Mesenchymal stem cell (in vitro differentiated cells and primary cell): ENCODE data around the gene CCDC180.

Source experiments
- DNase-seq: peaks from one replicate; pipeline ENCODE4 v3.0.0-alpha.2; 2013
- H2AFZ ChIP-seq: one replicate; pipeline ENCODE4 v1.6.1; 2013; ENCODE audit warnings: low read depth, mild to moderate bottlenecking, control low read depth, inconsistent platforms, low read length, moderate library complexity
- H2AK5ac ChIP-seq: 2 replicates; pipeline ENCODE4 v1.6.1; 2013; ENCODE audit warnings: low read length, moderate library complexity, mild to moderate bottlenecking, inconsistent platforms; ENCODE audit not compliant: severe bottlenecking
- H2BK120ac ChIP-seq: one replicate; pipeline ENCODE4 v1.6.1; 2013; ENCODE audit warnings: low read depth, mild to moderate bottlenecking, inconsistent platforms, low read length, moderate library complexity
- H2BK12ac ChIP-seq, 2 experiments: one replicate each; pipeline ENCODE4 v1.6.1; 2013; ENCODE audit warnings: inconsistent platforms in 2 of 2, low read length in 2 of 2, mild to moderate bottlenecking in 2 of 2, moderate library complexity in 2 of 2, control low read depth in 1 of 2
- H2BK15ac ChIP-seq: one replicate; pipeline ENCODE4 v1.6.1; 2013; ENCODE audit warnings: mild to moderate bottlenecking, low read depth, inconsistent platforms; ENCODE audit not compliant: poor library complexity, severe bottlenecking
- H2BK5ac ChIP-seq: 2 replicates; pipeline ENCODE4 v1.6.1; 2013; ENCODE audit warnings: low read depth, mild to moderate bottlenecking, low read length, control low read depth, inconsistent platforms; ENCODE audit not compliant: poor library complexity, severe bottlenecking
- H3K14ac ChIP-seq, 2 experiments: one replicate each; pipeline ENCODE4 v1.6.1; 2013; ENCODE audit warnings: inconsistent platforms in 2 of 2, low read length in 2 of 2, control low read depth in 1 of 2, mild to moderate bottlenecking in 1 of 2, moderate library complexity in 1 of 2
- H3K18ac ChIP-seq, 2 experiments: one replicate each; pipeline ENCODE4 v1.6.1; 2013; ENCODE audit warnings: inconsistent platforms in 2 of 2, low read length in 2 of 2, control low read depth in 1 of 2, low read depth in 1 of 2, mild to moderate bottlenecking in 1 of 2
- H3K23ac ChIP-seq, 2 experiments: one replicate each; pipeline ENCODE4 v1.6.1; 2013; ENCODE audit warnings: inconsistent platforms in 2 of 2, low read length in 2 of 2, mild to moderate bottlenecking in 2 of 2, moderate library complexity in 2 of 2, control low read depth in 1 of 2
- H3K27ac ChIP-seq: 2 replicates; pipeline ENCODE4 v1.5.1; 2013; ENCODE audit warnings: mild to moderate bottlenecking, moderate library complexity, low read length, control low read depth, inconsistent platforms; ENCODE audit not compliant: poor library complexity, severe bottlenecking
- H3K27me3 ChIP-seq, 2 experiments: 2 replicates each; pipeline versions ENCODE4 v1.6.1 to v1.7.0; 2013; ENCODE audit warnings: low read length in 2 of 2, mild to moderate bottlenecking in 2 of 2, moderate library complexity in 2 of 2, control low read depth in 1 of 2, inconsistent platforms in 1 of 2; ENCODE audit not compliant: control insufficient read depth in 1 of 2, insufficient read depth in 1 of 2
- H3K36me3 ChIP-seq, 2 experiments: 2 replicates each; pipeline versions ENCODE4 v1.6.1 to v1.7.0; 2013; ENCODE audit warnings: low read length in 2 of 2, control low read depth in 1 of 2, inconsistent platforms in 1 of 2, low read depth in 1 of 2, mild to moderate bottlenecking in 1 of 2; ENCODE audit not compliant: insufficient read depth in 2 of 2, control insufficient read depth in 1 of 2
- H3K4ac ChIP-seq, 2 experiments: one replicate each; pipeline ENCODE4 v1.6.1; 2013; ENCODE audit warnings: inconsistent platforms in 2 of 2, low read length in 2 of 2, mild to moderate bottlenecking in 2 of 2, moderate library complexity in 2 of 2, control low read depth in 1 of 2, low read depth in 1 of 2
- H3K4me1 ChIP-seq: 2 replicates; pipeline ENCODE4 v1.6.1; 2013; ENCODE audit warnings: low read depth, low read length, control low read depth; ENCODE audit not compliant: control insufficient read depth, insufficient read depth
- H3K4me2 ChIP-seq: 2 replicates; pipeline ENCODE4 v1.6.1; 2013; ENCODE audit warnings: low read length, mild to moderate bottlenecking, inconsistent platforms; ENCODE audit not compliant: poor library complexity, severe bottlenecking
- H3K4me3 ChIP-seq, 2 experiments: 2 replicates each; pipeline versions ENCODE4 v1.5.1 to v1.7.0; 2013; ENCODE audit warnings: low read length in 2 of 2, mild to moderate bottlenecking in 2 of 2, control low read depth in 1 of 2, low read depth in 1 of 2; ENCODE audit not compliant: insufficient read depth in 1 of 2
- H3K79me1 ChIP-seq: replicated peaks from 2 replicates; pipeline ENCODE4 v1.6.1; 2013; ENCODE audit warnings: mild to moderate bottlenecking, control low read depth, low read length, inconsistent platforms; ENCODE audit not compliant: poor library complexity, severe bottlenecking
- H3K9ac ChIP-seq: 2 replicates; pipeline ENCODE4 v1.7.0; 2013; ENCODE audit warnings: mild to moderate bottlenecking, low read length, moderate library complexity
- H3K9me3 ChIP-seq: 2 replicates; pipeline ENCODE4 v1.7.0; 2013; ENCODE audit warnings: mild to moderate bottlenecking, low read length; ENCODE audit not compliant: control insufficient read depth
- H4K8ac ChIP-seq: one replicate; pipeline ENCODE4 v1.6.1; 2013; ENCODE audit warnings: inconsistent platforms, mild to moderate bottlenecking, low read length, moderate library complexity
- H4K91ac ChIP-seq: one replicate; pipeline ENCODE4 v1.6.1; 2013; ENCODE audit warnings: mild to moderate bottlenecking, low read length, inconsistent platforms
- WGBS: methylation state at CpG from one replicate; pipeline ENCODE4 v1.1.7; 2013; ENCODE audit warnings: mixed read lengths; 5-methylcytosine and 5-hydroxymethylcytosine counted together

The CCDC180 gene

DNA sequence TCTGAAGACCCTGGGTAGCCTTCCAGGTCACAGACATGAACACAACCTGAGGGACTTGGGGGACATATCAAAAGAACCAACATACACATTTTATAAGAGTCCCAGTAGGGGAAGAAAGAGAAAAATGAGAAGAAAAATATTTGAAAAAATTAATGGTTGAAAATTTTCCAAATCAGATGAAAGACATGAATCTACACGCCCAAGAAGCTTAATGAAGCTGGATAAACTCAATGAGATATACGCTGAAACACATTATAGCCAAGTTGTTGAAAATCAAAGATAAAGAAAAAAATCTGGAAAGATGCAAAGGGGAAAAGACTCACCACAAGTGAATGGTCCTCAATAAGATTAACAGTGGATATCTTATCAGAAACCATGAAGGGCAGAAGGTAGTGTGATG lies 9.6 kb upstream of the CCDC180 start:
- no peak for DNase-seq
- no peak overlapping the region for H2AK5ac ChIP-seq
- no peak overlapping the region for H4K8ac ChIP-seq
- H2BK5ac ChIP-seq: no peak overlapping the region
- H3K18ac ChIP-seq: no peak overlapping the region
- no peak overlapping the region for H3K4me2 ChIP-seq
- no peak overlapping the region for H2BK120ac ChIP-seq
- H3K27me3 ChIP-seq: no peaks in the 10 kb centered on the region
- no peak overlapping the region for H3K4ac ChIP-seq
- no peak overlapping the region for H2BK12ac ChIP-seq
- H3K23ac ChIP-seq: no peak overlapping the region
- H3K9ac ChIP-seq: no peak overlapping the region
- no peak overlapping the region for H2BK15ac ChIP-seq
- peaks cover 23% of the 10 kb centered on the region for H3K9me3 ChIP-seq
- H4K91ac ChIP-seq: no peak overlapping the region
- 100% methylated on average over 2 of the region's 2 CpGs for WGBS
- no peak overlapping the region for H2AFZ ChIP-seq
- H3K14ac ChIP-seq: no peak overlapping the region
- H3K4me1 ChIP-seq: peaks cover 7% of the 10 kb centered on the region
- no peaks in the 10 kb centered on the region for H3K79me1 ChIP-seq
- H3K4me3 ChIP-seq: no peak overlapping the region
- no peak overlapping the region for H3K27ac ChIP-seq
- peaks cover 17 to 20% of the 10 kb centered on the region in 2 experiments for H3K36me3 ChIP-seq

DNA sequence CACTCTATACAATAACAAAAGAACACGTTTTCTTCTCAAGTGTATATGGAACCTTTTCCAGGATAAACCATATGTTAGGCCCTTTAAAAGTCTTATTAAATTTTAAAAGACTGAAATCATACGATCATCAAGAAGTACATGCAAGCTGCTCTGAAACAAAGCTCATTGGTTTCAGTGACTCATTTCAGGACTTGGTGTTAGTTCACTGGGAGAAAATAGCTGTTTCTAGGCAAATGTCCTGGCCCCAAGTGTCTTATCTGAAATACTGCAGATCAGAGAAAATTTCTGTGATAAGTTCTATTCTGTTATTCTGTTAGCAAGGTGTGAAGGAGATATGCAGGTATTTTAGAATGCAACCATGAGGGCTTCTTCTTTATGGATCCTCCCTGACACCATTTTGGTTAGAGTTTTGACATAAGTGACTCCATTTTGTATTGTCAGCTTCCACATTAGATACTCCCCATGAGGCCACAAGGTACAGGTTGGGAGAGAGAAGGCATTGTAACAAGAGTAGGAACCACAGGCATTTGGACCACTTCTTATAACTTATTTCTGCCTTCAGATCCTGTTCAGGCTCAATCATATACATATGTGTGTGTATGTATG lies 7.5 kb upstream of the CCDC180 start:
- Histone ChIP-seq H3K4me1 (no peaks in the 10 kb centered on the region), H3K18ac (no peak overlapping the region), H2BK120ac (no peak overlapping the region), H4K8ac (no peak overlapping the region), H3K36me3 (peaks cover 7 to 15% of the 10 kb centered on the region in 2 experiments), H3K4me3 (no peak overlapping the region), H2BK12ac (no peak overlapping the region), H4K91ac (no peak overlapping the region), H3K27me3 (no peaks in the 10 kb centered on the region), H2BK15ac (no peak overlapping the region), H2AFZ (no peak overlapping the region), H3K4me2 (no peak overlapping the region), H3K79me1 (no peaks in the 10 kb centered on the region), H3K4ac (no peak overlapping the region), H2BK5ac (no peak overlapping the region), H3K9ac (no peak overlapping the region), H2AK5ac (no peak overlapping the region), H3K14ac (no peak overlapping the region), H3K27ac (no peak overlapping the region), H3K23ac (no peak overlapping the region), H3K9me3 (peaks cover 25% of the 10 kb centered on the region)
- 75% methylated on average over 2 of the region's 2 CpGs for WGBS
- no peak for DNase-seq

DNA sequence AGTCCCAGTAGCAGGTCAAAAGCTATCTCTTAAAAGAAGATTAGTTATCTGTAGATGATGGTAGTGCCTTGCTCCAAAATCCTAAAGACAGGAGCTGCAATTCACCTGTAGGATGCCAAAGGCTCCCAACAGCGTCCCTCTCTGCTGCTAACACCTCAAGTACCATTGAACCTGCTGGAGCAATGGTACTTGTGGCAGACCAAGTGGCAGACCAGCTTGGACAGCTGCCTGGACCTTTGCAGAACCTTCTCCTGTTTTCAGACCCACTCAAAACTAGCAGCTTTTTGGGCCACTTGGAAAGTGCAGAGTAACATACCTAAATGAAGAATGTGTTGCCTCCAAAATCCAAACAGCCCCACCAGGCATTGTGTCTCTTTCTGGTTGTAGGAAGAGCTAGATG lies 6.9 kb upstream of the CCDC180 start:
- Histone ChIP-seq H3K4ac (no peak overlapping the region), H3K4me2 (no peak overlapping the region), H2BK15ac (no peak overlapping the region), H2BK120ac (no peak overlapping the region), H2AFZ (no peak overlapping the region), H3K27me3 (no peaks in the 10 kb centered on the region), H3K9me3 (peaks cover 25% of the 10 kb centered on the region), H4K91ac (no peak overlapping the region), H3K4me1 (no peaks in the 10 kb centered on the region), H3K4me3 (no peak overlapping the region), H3K23ac (no peak overlapping the region), H3K27ac (no peak overlapping the region), H3K79me1 (no peaks in the 10 kb centered on the region), H3K18ac (no peak overlapping the region), H2BK5ac (no peak overlapping the region), H2AK5ac (no peak overlapping the region), H2BK12ac (no peak overlapping the region), H3K9ac (no peak overlapping the region), H4K8ac (no peak overlapping the region), H3K36me3 (peaks cover under 1 to 8% of the 10 kb centered on the region in 2 experiments), H3K14ac (no peak overlapping the region)
- no peak for DNase-seq
- WGBS: 87% methylated on average over 1 of the region's 1 CpG

DNA sequence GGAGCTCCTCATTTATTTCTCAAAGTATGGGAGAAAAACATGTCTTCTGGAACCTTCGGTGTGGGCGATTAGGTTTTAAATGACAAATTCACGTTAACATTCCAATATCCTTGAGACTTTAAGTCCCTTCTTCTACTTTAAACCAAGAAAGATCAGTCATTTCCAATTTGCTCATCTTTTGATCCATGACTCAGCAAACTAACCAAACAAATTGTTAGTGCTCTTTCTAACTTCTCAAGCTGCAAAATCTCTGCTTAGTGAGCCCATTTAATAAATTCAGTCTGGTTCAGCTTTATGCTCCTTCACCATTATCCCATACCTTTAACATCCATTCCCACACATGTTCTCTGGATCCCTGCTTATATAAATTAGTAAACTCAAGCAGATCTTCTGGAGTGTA lies 5.5 kb upstream of the CCDC180 start:
- no peak overlapping the region for H3K4me2 ChIP-seq
- WGBS: 89% methylated on average over 3 of the region's 3 CpGs
- no peak overlapping the region for H2AK5ac ChIP-seq
- no peak overlapping the region for H3K27ac ChIP-seq
- no peak overlapping the region for H2BK15ac ChIP-seq
- no peak overlapping the region for H2BK5ac ChIP-seq
- H3K23ac ChIP-seq: no peak overlapping the region
- H3K9me3 ChIP-seq: peaks cover 20% of the 10 kb centered on the region
- no peak overlapping the region for H3K4me3 ChIP-seq
- no peak overlapping the region for H3K4ac ChIP-seq
- no peak overlapping the region for H4K8ac ChIP-seq
- H3K18ac ChIP-seq: no peak overlapping the region
- no peak overlapping the region for H4K91ac ChIP-seq
- H3K36me3 ChIP-seq: no peaks in the 10 kb centered on the region
- H3K9ac ChIP-seq: no peak overlapping the region
- no peak overlapping the region for H2BK120ac ChIP-seq
- no peak overlapping the region for H2BK12ac ChIP-seq
- H3K79me1 ChIP-seq: no peaks in the 10 kb centered on the region
- DNase-seq: no peak
- H3K27me3 ChIP-seq: no peaks in the 10 kb centered on the region
- H3K4me1 ChIP-seq: no peaks in the 10 kb centered on the region
- no peak overlapping the region for H3K14ac ChIP-seq
- H2AFZ ChIP-seq: no peak overlapping the region
